AG09319 (cell line): ENCODE measurements around the gene INSIG2.

ENCODE experiments used
- DNase-seq: peaks from one replicate; pipeline ENCODE4 v3.0.0-alpha.2; 2010; ENCODE audit warnings: low read depth; ENCODE audit errors: extremely low read depth
- CTCF ChIP-seq: IDR thresholded peaks from 2 replicates; pipeline ENCODE4 v1.5.1; 2011; ENCODE audit warnings: low read depth, mild to moderate bottlenecking, inconsistent platforms, low read length, moderate library complexity

INSIG2 gene

DNA sequence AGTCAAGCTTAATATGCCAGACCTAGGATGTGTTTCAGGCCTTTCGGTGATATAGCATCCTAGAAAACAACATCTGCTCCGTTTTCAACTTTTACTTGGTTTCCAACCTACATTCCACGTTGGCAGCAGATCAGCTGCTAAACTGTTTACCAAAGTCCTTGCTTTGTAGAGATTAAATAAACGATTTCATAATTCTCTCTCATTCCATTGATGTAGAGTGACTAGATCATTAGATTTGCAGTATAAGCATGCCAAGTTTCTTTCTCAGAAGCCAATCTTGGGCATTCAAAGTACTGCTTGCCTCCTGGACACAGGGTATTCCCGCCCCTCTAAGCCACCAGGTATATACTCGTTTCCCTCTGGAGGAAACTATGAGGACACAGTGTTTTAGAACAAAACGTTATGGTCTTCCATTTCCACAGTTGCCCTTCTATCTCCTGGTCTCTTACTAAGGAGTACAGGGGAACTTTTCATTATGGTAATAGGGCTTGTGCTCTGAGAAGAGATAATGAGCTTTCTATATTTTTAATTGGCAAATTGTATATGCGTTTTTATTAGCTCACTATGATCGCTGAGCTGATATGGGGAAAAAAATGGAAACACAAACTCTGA lies 10.5 kb upstream of the INSIG2 start:
- TF ChIP-seq CTCF: no peak
- no peak for DNase-seq

DNA sequence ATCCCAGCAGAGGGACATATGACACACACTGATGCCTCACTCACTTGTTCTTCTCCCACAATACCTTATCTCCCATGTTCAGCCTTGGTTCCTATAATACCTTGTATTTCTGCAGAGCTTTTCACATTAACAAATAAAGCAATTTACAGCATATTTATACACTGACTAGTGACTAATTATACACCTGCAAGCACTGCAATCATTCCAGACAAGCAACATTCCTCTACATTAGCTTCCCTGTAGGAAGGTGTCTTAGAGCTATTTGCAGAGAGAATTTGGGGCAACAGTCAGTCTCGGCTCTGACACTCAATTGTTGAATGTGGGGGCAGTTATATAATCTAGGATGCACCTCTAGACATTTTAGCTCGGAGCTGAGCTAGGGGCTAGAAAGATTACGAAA lies 9.5 kb upstream of the INSIG2 start:
- no peak for DNase-seq
- TF ChIP-seq CTCF: no peak

GRCh38 chr2:118084491-118085089 lies 3.7 kb upstream of the INSIG2 start:
- no peak for TF ChIP-seq CTCF
- DNase-seq: no peak

DNA sequence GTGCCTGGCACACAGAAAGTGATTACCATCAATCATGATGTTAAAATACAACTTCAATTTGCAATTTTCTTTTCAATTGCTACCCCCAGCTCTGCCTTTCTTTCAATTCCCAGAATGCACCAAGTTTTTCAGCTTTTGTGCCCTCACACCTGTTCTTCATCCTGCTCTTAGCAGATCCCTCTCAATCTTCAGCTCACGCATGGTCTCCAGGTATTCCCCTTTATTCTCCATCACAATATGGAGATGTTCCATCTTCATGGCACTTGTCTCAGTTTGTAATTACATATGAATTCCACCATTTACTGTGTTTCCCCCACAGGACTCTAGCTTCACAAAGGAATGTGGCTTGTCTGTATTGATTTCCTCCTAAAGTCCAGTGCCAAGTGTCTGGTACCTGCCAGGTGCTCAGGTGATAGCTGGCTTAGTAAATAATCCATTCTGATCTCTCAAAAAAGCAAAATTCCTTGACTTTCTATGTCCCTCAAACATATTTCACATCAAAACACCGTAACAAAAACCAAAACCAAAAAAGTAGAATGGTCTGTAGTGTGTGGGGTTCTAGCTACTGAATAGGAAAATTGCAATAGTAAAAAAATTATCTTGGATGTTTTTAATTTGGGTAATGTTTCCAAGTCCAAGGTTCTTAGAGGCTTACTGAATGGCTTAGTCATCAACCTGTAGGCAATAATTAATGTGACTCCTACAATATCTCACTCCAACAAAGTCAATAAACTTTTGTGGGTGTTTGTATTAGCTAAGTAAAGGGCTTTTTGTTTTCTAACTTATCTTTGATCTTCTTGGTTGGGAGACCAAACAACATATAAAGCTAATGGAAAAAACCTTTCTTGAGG lies 2.9 kb upstream of the INSIG2 start:
- no peak for TF ChIP-seq CTCF
- DNase-seq: no peak

DNA sequence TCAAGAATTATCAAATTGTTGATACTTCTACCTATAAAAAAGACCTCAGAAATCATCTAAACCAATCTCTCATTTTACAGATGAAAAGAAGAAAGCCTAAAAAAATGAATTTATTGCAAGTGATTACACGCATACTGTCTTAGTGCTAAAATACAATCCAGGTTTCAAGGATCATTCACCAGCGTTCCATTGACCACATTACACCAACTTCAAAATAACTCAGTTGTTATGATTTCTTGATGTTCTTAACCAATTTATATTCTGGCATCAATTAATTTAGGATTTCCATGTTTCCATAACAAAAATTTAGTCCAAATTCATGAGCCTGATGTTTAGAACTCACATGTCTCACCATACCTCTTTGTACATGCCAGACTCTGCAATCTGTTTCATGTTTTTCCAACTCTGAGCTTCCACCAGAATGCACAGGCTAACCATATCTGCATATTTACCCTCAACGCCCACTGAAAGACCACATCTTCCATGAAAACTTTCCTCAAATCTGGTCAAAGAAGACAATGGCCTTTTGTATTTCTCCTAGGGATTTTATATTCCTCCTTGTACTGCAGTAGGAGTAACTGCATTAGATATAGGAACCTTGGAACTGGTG lies 2.1 kb upstream of the INSIG2 start:
- no peak for TF ChIP-seq CTCF
- no peak for DNase-seq

DNA sequence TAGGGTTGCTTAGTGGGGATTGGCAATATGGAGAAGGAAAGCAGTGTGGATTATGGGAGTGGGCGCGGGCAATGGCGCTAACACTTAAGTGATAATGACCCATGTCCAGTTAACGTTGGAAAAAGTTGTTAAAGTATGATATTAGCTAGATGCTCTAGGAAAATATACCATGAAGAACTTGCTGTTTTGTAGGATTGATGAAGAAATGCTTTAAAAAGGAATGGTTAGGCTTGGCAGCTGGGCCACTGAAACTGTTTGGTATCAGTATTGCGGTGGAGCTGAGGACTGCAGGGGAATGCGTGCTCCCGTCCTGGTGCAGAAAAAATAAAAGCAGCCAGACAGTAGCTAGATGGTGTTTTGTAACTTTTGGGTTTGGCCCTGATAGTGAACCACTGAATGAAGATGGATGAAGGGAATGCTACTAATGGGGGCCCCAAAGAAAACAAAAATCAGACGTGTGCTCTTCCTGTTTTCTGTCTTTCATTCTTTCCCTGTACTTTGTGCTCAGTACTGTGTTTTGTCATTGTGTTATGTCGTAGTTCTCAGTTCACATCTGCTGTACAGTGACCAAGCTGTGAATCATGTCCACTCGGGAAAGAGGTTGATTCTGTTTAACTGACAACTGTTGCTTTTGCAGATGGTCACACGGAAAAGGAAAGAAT lies 999 bp downstream of the INSIG2 start:
- DNase-seq: no peak
- no peak; the same call in 1 of the 2 replicates for TF ChIP-seq CTCF
